T-cell (primary cell): Measurements from ENCODE around the gene IL10. TPM values are rescaled to one million over a fixed set of nuclear protein-coding genes. Genes with fewer than 3 reads are reported as not detected.

ENCODE experiments used
- ATAC-seq, 4 experiments: fragments of 200-7000 bp in 3 of 4; fragments of 150-1000 bp in 1 of 4; cut with Tn5 transposase; replicated peaks in 1 of 4; 1 replicate in 3 of 4; 2 replicates in 1 of 4; pipeline ENCODE4 v1.10.0; 2021; ENCODE audit warnings: moderate library complexity in 3 of 4, mild to moderate bottlenecking in 2 of 4, moderate number of reproducible peaks in 1 of 4
- CTCF ChIA-PET, 2 donors: fragments of 300-600 bp; sonication (Branson Sonifier 250); formaldehyde crosslinking; loops; one replicate each; lab custom pipeline; 2022; ENCODE audit warnings: antibody characterized with exemption in 2 of 2; lab: Charles Lee
- POLR2A ChIA-PET, 2 donors: fragments of 300-600 bp; sonication (Branson Sonifier 250); formaldehyde crosslinking; loops; one replicate each; lab custom pipeline; 2022; ENCODE audit warnings: antibody characterized with exemption in 2 of 2; lab: Charles Lee
- DNase-seq, 35 experiments: peaks; one replicate each; pipeline versions ENCODE4 v3.0.0 to v3.0.0-alpha.2; 2013 to 2023
- H3K27ac ChIP-seq: one replicate; pipeline ENCODE4 v1.5.1; 2013; ENCODE audit warnings: low read length
- H3K27me3 ChIP-seq, 2 experiments: replicated peaks in 1 of 2; 1 replicate in 1 of 2; 2 replicates in 1 of 2; pipeline versions ENCODE4 v1.6.1 to v1.7.0; 2013; ENCODE audit warnings: low read length in 1 of 2, mixed read lengths in 1 of 2; ENCODE audit not compliant: control insufficient read depth in 2 of 2, insufficient read depth in 2 of 2; ENCODE audit errors: extremely low read depth in 1 of 2
- H3K36me3 ChIP-seq, 2 donors: 1 replicate in 1 of 2; 2 replicates in 1 of 2; pipeline versions ENCODE4 v1.6.1 to v1.7.0; 2013; ENCODE audit warnings: low read length in 1 of 2; ENCODE audit not compliant: control insufficient read depth in 2 of 2, insufficient read depth in 1 of 2; ENCODE audit errors: extremely low read depth in 1 of 2
- H3K4me1 ChIP-seq, 2 experiments: 1 replicate in 1 of 2; 2 replicates in 1 of 2; pipeline versions ENCODE4 v1.6.1 to v1.7.0; 2013; ENCODE audit warnings: low read length in 2 of 2, mixed read lengths in 1 of 2; ENCODE audit not compliant: insufficient read depth in 2 of 2, control insufficient read depth in 1 of 2; ENCODE audit errors: extremely low read depth in 1 of 2
- H3K4me3 ChIP-seq, 2 donors: 1 replicate in 1 of 2; 2 replicates in 1 of 2; pipeline versions ENCODE4 v1.5.1 to v1.7.0; 2013; ENCODE audit warnings: mild to moderate bottlenecking in 2 of 2, low read length in 1 of 2, moderate library complexity in 1 of 2; ENCODE audit not compliant: control insufficient read depth in 1 of 2; ENCODE audit errors: extremely low read depth in 1 of 2
- H3K9me3 ChIP-seq: 2 replicates; pipeline ENCODE4 v1.7.0; 2013
- H3K27ac Mint-ChIP-seq, 2 donors: one replicate each; pipeline ENCODE4 v1.8.0; 2020 to 2021; ENCODE audit warnings: mild to moderate bottlenecking in 2 of 2, mixed read lengths in 2 of 2
- H3K27me3 Mint-ChIP-seq, 2 donors: one replicate each; pipeline ENCODE4 v1.8.0; 2021 to 2022; ENCODE audit warnings: mixed read lengths in 2 of 2
- H3K36me3 Mint-ChIP-seq: one replicate; pipeline ENCODE4 v1.8.0; 2021; ENCODE audit warnings: mixed read lengths
- H3K4me1 Mint-ChIP-seq, 3 donors: one replicate each; pipeline ENCODE4 v1.8.0; 2020 to 2022; ENCODE audit warnings: mixed read lengths in 3 of 3, mild to moderate bottlenecking in 1 of 3
- H3K4me3 Mint-ChIP-seq, 3 donors: one replicate each; pipeline ENCODE4 v1.8.0; 2020 to 2022; ENCODE audit warnings: mild to moderate bottlenecking in 3 of 3, mixed read lengths in 3 of 3, moderate library complexity in 3 of 3
- H3K9me3 Mint-ChIP-seq, 3 donors: one replicate each; pipeline ENCODE4 v1.8.0; 2020 to 2022; ENCODE audit warnings: mixed read lengths in 3 of 3
- WGBS: methylation state at CpG from one replicate; pipeline ENCODE4 v1.1.5; 2013; ENCODE audit warnings: missing lambda C conversion rate; ENCODE audit not compliant: insufficient coverage; 5-methylcytosine and 5-hydroxymethylcytosine counted together
- total RNA-seq, 35 experiments: library from RNA in 6 of 35; stranded (reverse) in 6 of 35; fragments of 120-200 nt in 1 of 35; gene quantifications; one replicate each; pipeline versions ENCODE4 v1.2.1 to v1.2.4 and lab custom pipeline; 2013 to 2026

IL10 gene
- total RNA-seq, 5 donors from 2014 or later (not counting 1 experiment from before 2014, with no cell fraction given) = 0.19 to 1.1 (median 0.26) TPM; not detected in 2

DNA sequence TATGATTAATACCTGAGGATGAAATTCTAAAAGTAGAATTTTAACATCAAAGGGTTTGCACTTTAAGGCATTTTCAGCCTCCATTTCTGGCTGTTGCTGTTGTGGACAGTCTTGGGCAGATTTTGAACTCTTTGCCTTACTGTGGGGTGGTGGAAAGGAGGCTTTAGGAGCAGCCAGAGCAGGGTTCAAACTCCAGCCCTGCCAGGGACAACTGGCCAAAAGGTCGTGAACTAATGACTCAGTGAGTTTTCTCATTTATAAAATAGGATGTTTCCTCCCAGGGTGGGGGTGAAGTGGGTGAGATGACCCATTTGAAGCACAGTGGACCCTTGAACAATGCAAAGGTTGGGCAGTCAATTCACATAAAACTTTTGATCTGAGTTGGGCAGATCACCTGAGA lies 50.8 kb downstream of the IL10 start:
- H3K9me3 Mint-ChIP-seq = no peaks in the 10 kb centered on the region
- Histone ChIP-seq H3K4me1 (peaks cover 18 to 63% of the 10 kb centered on the region in 2 experiments), H3K4me3 (no peak overlapping the region), H3K27me3 (no peaks in the 10 kb centered on the region), H3K27ac (no peak overlapping the region), H3K36me3 (peaks cover 0 to 6% of the 10 kb centered on the region in 2 donors), H3K9me3 (no peaks in the 10 kb centered on the region)
- DNase-seq (peak in 1 of 35 experiments; percentile 2), ATAC-seq (no peak)
- CTCF ChIA-PET = no interaction called here
- H3K4me1 Mint-ChIP-seq = peaks cover 68 to 78% (median 76%) of the 10 kb centered on the region in 3 donors
- no peak overlapping the region for H3K4me3 Mint-ChIP-seq
- no peak overlapping the region for H3K27ac Mint-ChIP-seq
- POLR2A ChIA-PET = interaction anchor here in 1 of 2 donors (0.7 kb wide), 1 partner anchor 257 kb away, joined by 4 read pairs; no protein-coding TSS in a partner anchor
- no peaks in the 10 kb centered on the region for H3K36me3 Mint-ChIP-seq
- no CpG with 5 or more reads among the region's 1 CpG for WGBS
- H3K27me3 Mint-ChIP-seq = no peaks in the 10 kb centered on the region

- Mint-ChIP-seq H3K27me3 (no peaks in the 10 kb centered on the region), H3K4me1 (peaks cover 75 to 79% (median 78%) of the 10 kb centered on the region in 3 donors), H3K9me3 (no peaks in the 10 kb centered on the region), H3K27ac (peak overlapping the region; percentile 66 to 71), H3K4me3 (no peak overlapping the region), H3K36me3 (no peaks in the 10 kb centered on the region)
- CTCF ChIA-PET = interaction anchor here (0.6 to 1.4 kb wide), 6 partner anchors 15 to 690 kb away, joined by 3 to 8 read pairs (median 3); partner anchors contain the start of gene IL20 (in 1 of the 2)
- H3K4me1 ChIP-seq = peaks cover 30 to 68% of the 10 kb centered on the region in 2 experiments
- WGBS = 90% methylated on average over 2 of the region's 10 CpGs
- DNase-seq (no peak), ATAC-seq (no peak)
- H3K36me3 ChIP-seq = peaks cover 0 to 6% of the 10 kb centered on the region in 2 donors
- no peak overlapping the region for H3K4me3 ChIP-seq
- POLR2A ChIA-PET = interaction anchor here in 1 of 2 donors (1.3 kb wide), 1 partner anchor 16 kb away, joined by 3 read pairs; no protein-coding TSS in a partner anchor
- H3K9me3 ChIP-seq = no peaks in the 10 kb centered on the region
- H3K27me3 ChIP-seq = no peaks in the 10 kb centered on the region
- peak overlapping the region; percentile 34 for H3K27ac ChIP-seq
These were observed 53.0 kb downstream of the IL10 start for GRCh38 chr1:206719169-206719839.

GRCh38 chr1:206717674-206717989 lies 54.7 kb downstream of the IL10 start:
- Mint-ChIP-seq H3K9me3 (no peaks in the 10 kb centered on the region), H3K4me3 (no peak overlapping the region), H3K4me1 (peaks cover 76 to 84% (median 83%) of the 10 kb centered on the region in 3 donors), H3K27ac (peak overlapping the region; percentile 86 to 98), H3K36me3 (no peaks in the 10 kb centered on the region), H3K27me3 (no peaks in the 10 kb centered on the region)
- CTCF ChIA-PET = interaction anchor here (0.6 to 0.9 kb wide), 3 partner anchors 81 to 238 kb away, joined by 4 to 6 read pairs (median 4); no protein-coding TSS in a partner anchor
- ATAC-seq = no peak
- no peak for DNase-seq
- peaks cover 36 to 72% of the 10 kb centered on the region in 2 experiments for H3K4me1 ChIP-seq
- H3K36me3 ChIP-seq = no peaks in the 10 kb centered on the region
- WGBS = no CpG with 5 or more reads among the region's 1 CpG
- H3K27me3 ChIP-seq = no peaks in the 10 kb centered on the region
- H3K27ac ChIP-seq = peak overlapping the region; percentile 71
- H3K9me3 ChIP-seq = no peaks in the 10 kb centered on the region
- H3K4me3 ChIP-seq = no peak overlapping the region
- POLR2A ChIA-PET = no interaction called here

Other genes with a start within 250 kb of the IL10 start
- 10 to 100 TPM; 48.0 to 56.7 (median 49.3) TPM for gene EIF2D, start 160.0 kb downstream of the IL10 start, total RNA-seq
- 1 to 10 TPM in 4 of 5 donors, under 1 TPM in 1; 0.73 to 2.0 (median 1.6) TPM for gene DYRK3, start 137.0 kb downstream of the IL10 start, total RNA-seq
- 100 to 1,000 TPM in 1 of 5 donors, 10 to 100 TPM in 4; 64.3 to 117 (median 78.4) TPM for gene MAPKAPK2, start 87.6 kb downstream of the IL10 start, total RNA-seq
- gene IL19, start 1.7 kb downstream of the IL10 start, total RNA-seq = not detected
- not detected for gene IL20, start 93.1 kb upstream of the IL10 start, total RNA-seq
- under 1 TPM in 2 of 5 donors, not detected in 3; 0.18 to 0.22 TPM for gene IL24, start 124.9 kb upstream of the IL10 start, total RNA-seq
- 100 to 1,000 TPM; 275 to 576 (median 453) TPM for gene FCMR, start 149.4 kb upstream of the IL10 start, total RNA-seq
- 1 to 10 TPM in 3 of 5 donors, not detected in 2; 2.7 to 6.7 (median 3.2) TPM for gene PIGR, start 174.0 kb upstream of the IL10 start, total RNA-seq
- not detected for gene FCAMR, start 198.0 kb upstream of the IL10 start, total RNA-seq